Measurements from ENCODE around the gene ZSWIM8.
"Not testable (repeated sequence)": the region's sequence is repeated elsewhere in the genome, so short reads cannot be mapped to it uniquely, and the experiment has no call there.

ZSWIM8 gene

DNA sequence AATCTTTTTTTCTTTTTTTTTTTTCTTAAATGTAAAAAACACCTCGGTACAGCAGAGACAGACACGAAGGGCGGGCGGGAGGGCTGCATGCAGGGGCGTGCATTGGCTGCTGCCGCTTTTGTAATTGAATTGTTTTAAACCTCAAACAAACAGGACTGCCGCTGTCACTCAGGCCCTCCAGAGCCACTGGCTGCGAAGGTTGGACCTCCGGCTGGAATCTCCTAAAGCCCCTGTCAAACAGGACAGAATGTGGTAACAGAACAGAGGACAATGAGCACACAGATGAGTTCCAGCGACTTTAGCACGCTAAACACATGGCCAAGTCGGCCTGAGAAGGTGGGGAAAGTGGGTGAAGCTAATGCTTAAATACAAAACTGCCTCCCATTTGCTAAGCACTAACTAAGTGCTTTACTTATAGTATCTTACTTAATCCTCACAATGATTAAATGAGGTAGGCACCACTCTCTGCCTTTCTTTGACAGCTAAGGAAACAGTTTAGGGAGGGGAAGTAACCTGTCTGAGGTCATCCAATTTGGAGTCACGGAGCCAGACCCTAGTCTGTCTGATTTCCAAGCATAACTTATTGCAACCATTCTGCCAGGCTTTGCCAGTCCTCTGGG, 29.0 kb downstream of the ZSWIM8 start:
- no peak for DNase-seq (ENCODE audit: low read depth)

DNA sequence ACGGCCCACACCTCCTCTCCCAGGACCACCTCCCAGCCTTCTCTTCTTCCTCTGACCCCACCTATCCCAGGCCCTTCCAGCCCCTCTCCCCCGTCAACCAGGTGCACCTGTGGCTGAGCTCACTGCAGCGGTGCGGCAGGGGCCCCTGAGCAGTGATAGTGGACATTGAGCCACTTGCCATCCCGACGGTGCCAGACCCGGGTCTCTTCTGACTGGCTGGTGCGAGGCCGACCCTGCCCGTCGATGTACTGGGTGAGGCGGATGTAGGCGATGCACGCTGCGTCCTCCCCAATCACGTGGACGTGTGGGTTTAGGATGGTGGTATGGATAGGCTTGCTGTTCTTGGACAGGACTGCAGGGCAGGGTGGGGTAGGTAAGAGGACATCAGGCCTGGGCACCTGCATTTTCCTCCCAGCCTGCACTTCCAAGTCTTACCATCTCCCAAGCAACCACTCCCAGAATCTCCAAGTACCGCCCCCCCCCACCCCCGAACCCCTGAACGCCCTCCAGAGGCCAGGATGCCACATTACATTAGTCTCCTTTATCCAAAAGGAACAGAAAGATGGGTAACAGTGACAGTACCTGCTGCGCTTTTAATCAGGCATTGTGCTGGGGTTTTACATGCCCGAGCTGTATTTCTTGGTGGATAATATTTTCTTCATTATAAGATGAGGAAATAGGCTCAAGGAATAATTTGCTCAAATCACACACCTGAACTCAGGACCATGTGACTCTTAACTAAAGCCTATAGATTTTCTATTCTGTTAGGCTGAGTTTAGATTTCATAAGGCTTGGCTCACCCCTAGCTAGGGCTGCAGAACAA, 29.7 kb downstream of the ZSWIM8 start:
- no peak for DNase-seq (ENCODE audit: low read depth)

DNA sequence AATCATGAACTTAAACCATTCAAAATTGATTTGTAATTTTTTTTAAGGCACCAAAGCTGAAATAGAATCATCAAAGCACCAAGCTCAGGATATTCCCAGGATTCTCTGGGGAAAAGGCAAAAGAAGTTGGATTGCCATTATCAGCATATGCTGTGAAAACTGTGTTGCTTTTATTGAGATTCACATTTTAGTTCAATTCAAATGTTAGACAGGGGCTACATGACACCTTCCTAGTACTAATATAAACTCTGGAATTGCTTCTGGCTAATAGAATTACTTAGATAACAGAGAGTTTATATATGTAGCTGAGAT, 30.3 kb downstream of the ZSWIM8 start:
- DNase-seq (ENCODE audit: low read depth): no peak

DNA sequence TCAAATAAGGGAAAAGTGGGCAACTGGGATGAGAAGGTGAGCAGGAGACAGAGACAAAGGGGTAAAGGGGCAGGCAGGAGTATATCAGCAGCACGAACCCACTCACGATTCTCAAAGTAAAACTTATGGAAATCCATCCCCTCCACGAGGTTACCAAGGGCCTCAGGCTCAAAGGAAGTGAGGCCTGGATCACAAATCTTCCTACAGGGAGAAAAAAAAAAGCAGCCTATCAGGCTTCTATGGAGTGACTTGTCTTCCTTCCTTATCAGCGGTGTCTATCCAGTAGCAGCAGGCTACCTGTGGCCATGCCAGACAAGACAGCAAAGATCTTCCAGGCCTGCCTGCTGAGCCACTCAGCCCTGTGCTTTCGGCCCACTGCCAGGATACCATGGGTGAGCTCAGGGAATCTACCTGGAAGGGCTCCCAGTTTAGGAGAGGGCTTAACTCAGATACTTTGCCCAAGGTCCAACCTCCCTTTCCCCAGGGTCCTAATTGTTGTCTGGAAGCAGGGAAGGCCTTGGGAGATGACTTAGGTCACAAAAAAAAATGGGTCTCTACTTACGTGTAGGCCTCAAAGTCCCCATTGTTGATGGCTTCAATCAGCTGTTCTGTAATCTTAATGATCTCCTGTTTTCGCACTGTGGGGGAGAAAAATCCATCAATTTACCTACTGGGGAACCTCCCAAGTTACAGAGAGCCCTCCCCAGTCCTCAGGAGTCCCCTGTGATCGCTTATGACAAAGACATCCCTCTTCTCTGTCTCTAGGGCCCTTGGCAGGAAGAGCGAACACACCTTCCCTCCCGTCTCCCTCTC, 31.7 kb downstream of the ZSWIM8 start:
- DNase-seq (ENCODE audit: low read depth): no peak

- DNase-seq (ENCODE audit: low read depth): no peak
These were observed 32.4 kb downstream of the ZSWIM8 start for GRCh38 chr10:73817826-73818225.

GRCh38 chr10:73818402-73818801, 33.0 kb downstream of the ZSWIM8 start:
- DNase-seq (ENCODE audit: low read depth): no peak

GRCh38 chr10:73819081-73819480, 33.7 kb downstream of the ZSWIM8 start:
- no peak for DNase-seq (ENCODE audit: low read depth)

- DNase-seq (ENCODE audit: low read depth): no peak
These were observed 34.2 kb downstream of the ZSWIM8 start for GRCh38 chr10:73819513-73820093.

DNA sequence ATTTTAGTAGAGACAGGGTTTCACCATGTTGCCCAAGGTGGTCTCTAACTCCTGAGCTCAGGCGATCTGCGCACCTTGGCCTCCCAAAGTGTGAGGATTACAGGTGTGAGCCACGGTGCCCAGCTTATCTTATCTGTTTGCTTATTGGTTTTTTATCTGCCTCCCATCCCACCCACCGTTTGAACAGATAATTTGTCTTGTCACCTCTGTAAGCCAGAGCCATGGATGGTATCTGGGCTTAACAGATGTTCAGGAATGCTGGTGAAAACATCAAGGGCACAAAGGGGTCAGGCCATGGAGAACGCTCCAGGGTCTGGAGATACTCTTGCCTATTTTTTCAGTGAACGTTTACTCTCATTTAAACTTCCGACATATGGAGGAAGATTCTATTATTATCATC, 38.0 kb downstream of the ZSWIM8 start:
- no peak for DNase-seq (ENCODE audit: low read depth)

- no peak for DNase-seq (ENCODE audit: low read depth)
These were observed 38.8 kb downstream of the ZSWIM8 start for GRCh38 chr10:73824146-73824725.

DNA sequence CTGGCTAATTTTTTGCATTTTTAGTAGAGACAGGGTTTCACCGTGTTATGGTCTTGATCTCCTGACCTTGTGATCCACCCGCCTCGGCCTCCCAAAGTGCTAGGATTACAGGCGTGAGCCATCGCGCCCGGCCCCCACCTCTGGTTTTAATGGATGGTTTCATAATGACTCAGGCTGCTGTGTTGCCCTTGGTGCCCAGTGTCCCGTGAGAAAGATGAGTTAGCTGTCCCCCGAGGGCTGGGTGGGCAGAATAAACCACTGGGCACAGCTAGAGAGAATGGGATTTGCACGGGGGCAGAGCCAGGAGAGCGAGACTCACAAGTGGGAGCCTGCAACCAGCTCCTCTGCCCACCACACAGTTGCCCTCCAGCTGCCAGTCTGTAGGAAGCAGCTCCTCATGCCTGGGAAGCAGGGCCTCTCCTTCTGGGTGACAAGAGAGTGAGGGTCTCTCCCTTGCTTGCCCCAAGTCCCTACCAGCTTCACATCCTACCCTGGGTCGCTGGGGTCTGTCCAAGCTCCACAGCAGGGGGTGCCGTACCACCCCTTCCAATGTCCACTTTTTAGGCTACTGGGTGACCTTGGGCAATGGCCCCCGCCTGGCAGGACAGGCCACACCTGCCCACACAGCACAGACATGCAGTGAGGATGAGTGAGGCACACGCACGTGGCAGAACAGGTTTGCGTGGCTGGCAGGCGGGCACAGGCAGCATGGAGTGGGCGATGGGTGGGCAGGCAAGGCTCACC, 42.1 kb downstream of the ZSWIM8 start:
- no peak for DNase-seq (ENCODE audit: low read depth)

- DNase-seq (ENCODE audit: low read depth): no peak
These were observed 42.8 kb downstream of the ZSWIM8 start for GRCh38 chr10:73828161-73828560.

GRCh38 chr10:73829090-73829489, 43.7 kb downstream of the ZSWIM8 start:
- not testable (repeated sequence) for DNase-seq (ENCODE audit: low read depth)

DNA sequence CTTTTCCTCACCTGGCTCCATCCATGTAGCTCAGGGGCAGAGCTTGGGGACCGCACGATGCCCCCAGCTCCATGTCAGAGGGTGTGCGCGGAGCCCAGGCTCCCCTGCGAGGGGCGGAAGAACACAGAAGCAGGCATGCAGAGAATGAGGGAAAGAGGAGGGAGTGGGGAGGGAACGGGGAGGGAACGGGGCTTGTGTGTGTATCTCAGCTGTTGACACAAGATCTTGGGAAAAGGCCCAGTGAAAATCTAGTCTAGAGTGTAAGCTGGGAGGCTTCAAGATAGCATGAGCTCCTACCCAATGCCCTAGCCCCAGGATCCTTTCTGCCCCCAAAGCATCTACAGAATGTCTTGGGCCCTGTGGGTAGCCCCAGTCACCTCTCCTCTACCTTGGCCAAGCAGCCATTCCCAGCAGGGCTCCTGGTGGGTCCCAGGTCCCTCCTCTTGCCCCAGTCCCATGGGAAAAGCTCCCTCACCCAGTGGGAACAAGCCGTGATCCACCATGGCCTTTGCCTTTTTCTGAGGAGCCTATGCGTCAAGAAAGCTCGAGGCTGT, 51.1 kb downstream of the ZSWIM8 start:
- no peak for DNase-seq (ENCODE audit: low read depth)

DNA sequence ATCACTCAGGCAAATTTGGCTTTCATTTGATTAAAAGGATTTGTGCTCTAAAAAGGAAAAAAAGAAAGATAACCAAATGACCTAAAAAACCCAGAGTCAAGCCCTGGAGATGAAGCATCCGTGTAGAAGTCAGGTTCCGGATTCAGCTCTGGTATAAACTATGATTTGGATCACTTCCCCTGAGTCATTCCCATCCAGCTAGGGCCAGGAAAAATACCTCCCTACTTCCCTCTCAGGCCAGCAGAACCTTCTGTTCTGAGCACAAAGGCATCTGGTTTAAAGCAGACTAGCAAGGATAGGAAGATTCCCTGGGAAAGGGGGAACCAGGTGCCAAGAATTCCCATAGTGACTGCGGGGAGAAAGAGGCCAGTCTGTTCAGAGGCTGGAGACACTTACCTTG, 51.7 kb downstream of the ZSWIM8 start:
- no peak for DNase-seq (ENCODE audit: low read depth)

- no peak for DNase-seq (ENCODE audit: low read depth)
These were observed 52.7 kb downstream of the ZSWIM8 start for GRCh38 chr10:73838008-73838567.

- no peak for DNase-seq (ENCODE audit: low read depth)
These were observed 53.4 kb downstream of the ZSWIM8 start for GRCh38 chr10:73838827-73839226.

- no peak for DNase-seq (ENCODE audit: low read depth)
These were observed 54.0 kb downstream of the ZSWIM8 start for GRCh38 chr10:73839276-73839966.

DNA sequence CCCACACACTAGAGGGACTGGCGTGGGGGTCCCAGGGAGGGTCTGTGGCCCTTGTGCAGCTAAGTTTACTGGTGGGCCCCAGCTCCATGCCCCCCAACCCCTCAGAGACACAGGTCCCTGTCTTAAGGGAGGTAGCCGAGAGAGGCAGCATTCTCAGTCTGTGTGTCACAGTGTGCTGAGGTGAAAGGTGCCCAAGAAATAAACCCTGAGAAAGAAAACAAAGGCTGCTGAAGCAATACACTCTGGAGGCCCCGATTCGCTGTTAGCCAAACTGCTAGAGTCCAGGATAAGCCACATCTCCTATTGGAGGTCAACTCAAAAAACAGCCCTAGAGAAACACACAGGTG, 54.6 kb downstream of the ZSWIM8 start:
- DNase-seq (ENCODE audit: low read depth): no peak

GRCh38 chr10:73840403-73841060, 55.1 kb downstream of the ZSWIM8 start:
- no peak for DNase-seq (ENCODE audit: low read depth)

Measured in non-pigmented ciliary epithelial cell (primary cell).